ENCODE measurements around the gene BMPR1A. TPM values are rescaled to one million over a fixed set of nuclear protein-coding genes. Genes with fewer than 3 reads are reported as not detected.
A peak's percentile ranks its signal among the peaks of the same experiment; 100 is the strongest.

BMPR1A gene
- total RNA-seq, 3 donors from 2014 or later: 49.8 to 87.2 (median 57.4) TPM

GRCh38 chr10:86782701-86783418 lies 26.4 kb downstream of the BMPR1A start:
- no peak for DNase-seq (ENCODE audit: low spot score in 2 of 2)
- Histone ChIP-seq H3K9me3 (no peaks in the 10 kb centered on the region), H3K4me3 (no peak overlapping the region), H3K4me1 (peaks cover 0 to 12% of the 10 kb centered on the region in 2 donors), H3K36me3 (no peaks in the 10 kb centered on the region), H3K27me3 (no peaks in the 10 kb centered on the region), H3K27ac (no peak overlapping the region)
- intact Hi-C loops (cut with DNase I; ENCODE audit: low total_unique reads): no loop called here
- TF ChIP-seq POLR2AphosphoS5 (IDR thresholded peaks at IDR 0.05) (no peak), POLR2A (IDR thresholded peaks at IDR 0.05) (no peak), CTCF (IDR thresholded peaks at IDR 0.05) (no peak)

- H3K36me3 ChIP-seq: no peaks in the 10 kb centered on the region
- H3K27ac ChIP-seq: peak overlapping the region; percentile 52 to 68
- no peak for DNase-seq (ENCODE audit: low spot score in 2 of 2)
- H3K4me3 ChIP-seq: no peak overlapping the region
- no peak for TF ChIP-seq POLR2A (IDR thresholded peaks at IDR 0.05)
- TF ChIP-seq CTCF (IDR thresholded peaks at IDR 0.05): no peak
- TF ChIP-seq POLR2AphosphoS5 (IDR thresholded peaks at IDR 0.05): no peak
- no peaks in the 10 kb centered on the region for H3K9me3 ChIP-seq
- no peaks in the 10 kb centered on the region for H3K27me3 ChIP-seq
- intact Hi-C loops (cut with DNase I; ENCODE audit: low total_unique reads): no loop called here
- H3K4me1 ChIP-seq: peaks cover 0 to 12% of the 10 kb centered on the region in 2 donors
Observed at GRCh38 chr10:86785037-86785436, 28.6 kb downstream of the BMPR1A start.

- peaks cover 0 to 12% of the 10 kb centered on the region in 2 donors for H3K4me1 ChIP-seq
Observed at GRCh38 chr10:86785968-86786367, 29.5 kb downstream of the BMPR1A start.

GRCh38 chr10:86786368-86786767 lies 29.9 kb downstream of the BMPR1A start:
- H3K9me3 ChIP-seq: no peaks in the 10 kb centered on the region
- no peak for DNase-seq (ENCODE audit: low spot score in 2 of 2)
- no peaks in the 10 kb centered on the region for H3K27me3 ChIP-seq
- no peak for TF ChIP-seq CTCF (IDR thresholded peaks at IDR 0.05)
- no peak for TF ChIP-seq POLR2A (IDR thresholded peaks at IDR 0.05)
- TF ChIP-seq POLR2AphosphoS5 (IDR thresholded peaks at IDR 0.05): no peak
- no peaks in the 10 kb centered on the region for H3K36me3 ChIP-seq
- H3K4me3 ChIP-seq: peak overlapping the region in 1 of 3 donors; percentile 2
- H3K4me1 ChIP-seq: peaks cover 0 to 12% of the 10 kb centered on the region in 2 donors
- intact Hi-C loops (cut with DNase I; ENCODE audit: low total_unique reads): no loop called here
- H3K27ac ChIP-seq: peak overlapping the region; percentile 52 to 68

More at GRCh38 chr10:86785968-86786367, 29.5 kb downstream of the BMPR1A start:
- H3K9me3 ChIP-seq: no peaks in the 10 kb centered on the region
- intact Hi-C loops (cut with DNase I; ENCODE audit: low total_unique reads): no loop called here
- DNase-seq (ENCODE audit: low spot score in 2 of 2): no peak
- no peaks in the 10 kb centered on the region for H3K27me3 ChIP-seq
- TF ChIP-seq CTCF (IDR thresholded peaks at IDR 0.05) (no peak), POLR2AphosphoS5 (IDR thresholded peaks at IDR 0.05) (no peak), POLR2A (IDR thresholded peaks at IDR 0.05) (no peak)
- H3K27ac ChIP-seq: peak overlapping the region; percentile 52 to 68
- H3K4me3 ChIP-seq: peak overlapping the region in 1 of 3 donors; percentile 2
- no peaks in the 10 kb centered on the region for H3K36me3 ChIP-seq

- no peak overlapping the region for H3K4me3 ChIP-seq
- no peak for DNase-seq (ENCODE audit: low spot score in 2 of 2)
- intact Hi-C loops (cut with DNase I; ENCODE audit: low total_unique reads): no loop called here
- H3K27me3 ChIP-seq: no peaks in the 10 kb centered on the region
- peaks cover 0 to 8% of the 10 kb centered on the region in 2 donors for H3K4me1 ChIP-seq
- no peak for TF ChIP-seq POLR2A (IDR thresholded peaks at IDR 0.05)
- TF ChIP-seq POLR2AphosphoS5 (IDR thresholded peaks at IDR 0.05): no peak
- no peak for TF ChIP-seq CTCF (IDR thresholded peaks at IDR 0.05)
- no peak overlapping the region for H3K27ac ChIP-seq
- no peaks in the 10 kb centered on the region for H3K36me3 ChIP-seq
- H3K9me3 ChIP-seq: no peaks in the 10 kb centered on the region
Observed at GRCh38 chr10:86790394-86790793, 34.0 kb downstream of the BMPR1A start.
